ENCODE results near the gene GOLPH3.

Gene GOLPH3

DNA sequence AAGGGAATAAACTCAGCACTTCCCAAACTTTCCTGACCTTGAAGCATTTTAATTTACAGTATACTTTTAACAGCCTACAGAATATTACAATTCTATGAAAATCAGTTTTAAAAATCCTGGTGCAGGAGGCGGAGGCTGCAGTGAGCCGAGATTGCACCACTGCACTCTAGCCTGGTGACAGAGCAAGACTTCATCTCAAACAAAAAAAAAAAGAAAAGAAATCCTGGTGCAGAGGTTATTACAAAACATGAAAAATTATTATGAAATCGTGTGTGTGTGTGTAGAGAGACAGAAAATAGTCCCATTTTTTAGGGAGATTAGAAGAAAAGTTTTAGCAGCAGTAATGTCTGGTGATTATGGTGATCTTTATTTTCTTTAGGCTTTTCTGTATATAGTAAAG is 26.9 kb downstream of the GOLPH3 start:
- TF ChIP-seq, protein P1, sequence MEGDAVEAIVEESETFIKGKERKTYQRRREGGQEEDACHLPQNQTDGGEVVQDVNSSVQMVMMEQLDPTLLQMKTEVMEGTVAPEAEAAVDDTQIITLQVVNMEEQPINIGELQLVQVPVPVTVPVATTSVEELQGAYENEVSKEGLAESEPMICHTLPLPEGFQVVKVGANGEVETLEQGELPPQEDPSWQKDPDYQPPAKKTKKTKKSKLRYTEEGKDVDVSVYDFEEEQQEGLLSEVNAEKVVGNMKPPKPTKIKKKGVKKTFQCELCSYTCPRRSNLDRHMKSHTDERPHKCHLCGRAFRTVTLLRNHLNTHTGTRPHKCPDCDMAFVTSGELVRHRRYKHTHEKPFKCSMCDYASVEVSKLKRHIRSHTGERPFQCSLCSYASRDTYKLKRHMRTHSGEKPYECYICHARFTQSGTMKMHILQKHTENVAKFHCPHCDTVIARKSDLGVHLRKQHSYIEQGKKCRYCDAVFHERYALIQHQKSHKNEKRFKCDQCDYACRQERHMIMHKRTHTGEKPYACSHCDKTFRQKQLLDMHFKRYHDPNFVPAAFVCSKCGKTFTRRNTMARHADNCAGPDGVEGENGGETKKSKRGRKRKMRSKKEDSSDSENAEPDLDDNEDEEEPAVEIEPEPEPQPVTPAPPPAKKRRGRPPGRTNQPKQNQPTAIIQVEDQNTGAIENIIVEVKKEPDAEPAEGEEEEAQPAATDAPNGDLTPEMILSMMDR (IDR thresholded peaks at IDR 0.05; ENCODE audit: poor library complexity, severe bottlenecking), result no peak
- no peak for DNase-seq (ENCODE audit: low spot score)
- Histone ChIP-seq H3K36me3 (ENCODE audit: low read depth) (peaks cover 19% of the 10 kb centered on the region), H3K27me3 (ENCODE audit: insufficient read depth, poor library complexity, severe bottlenecking) (no peaks in the 10 kb centered on the region), H3K4me1 (ENCODE audit: insufficient read depth, poor library complexity, severe bottlenecking) (no peaks in the 10 kb centered on the region), H3K4me3 (ENCODE audit: severe bottlenecking) (no peak overlapping the region), H3K27ac (ENCODE audit: poor library complexity, severe bottlenecking) (no peak overlapping the region), H3K9me3 (ENCODE audit: severe bottlenecking) (no peaks in the 10 kb centered on the region)
- ATAC-seq (ENCODE audit: low read depth), result no peak

DNA sequence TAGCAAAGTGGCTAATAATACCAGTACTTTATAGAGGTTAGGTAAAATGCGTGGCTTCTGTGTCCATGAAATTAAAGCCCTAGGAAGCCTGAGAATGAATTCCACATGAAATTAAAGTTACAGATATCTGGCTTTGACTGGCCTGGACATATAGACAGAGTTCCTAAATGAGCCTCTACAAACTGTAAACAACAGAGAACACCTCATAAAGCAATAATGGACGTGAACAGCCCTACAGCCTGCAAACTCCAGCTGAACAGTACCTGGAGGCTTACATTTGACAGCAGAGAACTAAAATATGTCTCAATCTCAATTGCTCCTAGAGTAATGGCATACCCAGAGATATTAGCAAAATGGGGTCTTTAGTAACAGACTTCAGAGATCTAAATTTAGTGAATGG is 28.7 kb downstream of the GOLPH3 start:
- no peaks in the 10 kb centered on the region for H3K4me1 ChIP-seq (ENCODE audit: insufficient read depth, poor library complexity, severe bottlenecking)
- ATAC-seq (ENCODE audit: low read depth) (no peak), DNase-seq (ENCODE audit: low spot score) (no peak)
- H3K27me3 ChIP-seq (ENCODE audit: insufficient read depth, poor library complexity, severe bottlenecking), result no peaks in the 10 kb centered on the region
- peaks cover 14% of the 10 kb centered on the region for H3K36me3 ChIP-seq (ENCODE audit: low read depth)
- H3K4me3 ChIP-seq (ENCODE audit: severe bottlenecking), result no peak overlapping the region
- TF ChIP-seq, protein P1 (IDR thresholded peaks at IDR 0.05; ENCODE audit: poor library complexity, severe bottlenecking), result no peak
- no peak overlapping the region for H3K27ac ChIP-seq (ENCODE audit: poor library complexity, severe bottlenecking)
- no peaks in the 10 kb centered on the region for H3K9me3 ChIP-seq (ENCODE audit: severe bottlenecking)

DNA sequence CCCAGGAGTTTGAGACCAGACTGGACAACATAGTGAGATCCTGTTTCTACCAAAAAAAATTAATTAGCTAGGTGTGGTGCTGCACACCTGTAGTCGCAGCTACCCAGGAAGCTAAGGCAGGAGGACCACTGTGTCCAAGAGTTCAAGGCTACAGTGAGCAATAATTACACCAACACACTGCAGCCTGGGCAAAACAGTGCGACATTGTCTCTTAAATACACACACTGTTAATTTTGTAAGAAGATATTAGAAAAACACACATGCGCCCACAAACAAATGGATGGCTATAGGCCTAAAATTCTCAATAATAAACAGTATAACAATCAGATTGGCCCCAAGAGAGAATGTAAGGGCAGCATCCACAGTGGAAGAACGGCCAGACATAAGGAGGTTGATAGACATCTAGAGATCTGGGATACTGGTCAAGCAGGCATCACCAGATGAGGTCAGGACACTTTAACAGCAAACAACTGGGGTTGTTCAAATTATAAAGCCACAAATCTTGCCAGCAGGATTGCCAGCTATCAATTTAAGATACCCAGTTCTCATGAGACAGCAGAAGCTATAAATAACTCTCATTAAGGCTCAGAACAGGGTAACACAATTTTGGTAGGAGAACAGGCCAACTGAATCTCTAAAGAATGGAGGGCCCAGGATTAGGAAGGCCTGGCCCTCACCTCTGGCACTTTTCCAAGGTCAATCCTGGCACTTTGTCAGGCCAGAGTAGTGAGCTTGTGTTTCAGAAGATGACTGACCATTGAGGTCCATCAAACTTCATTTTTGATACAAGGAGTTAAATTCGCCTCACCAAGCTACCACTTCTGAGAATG is 29.5 kb downstream of the GOLPH3 start:
- no peak for DNase-seq (ENCODE audit: low spot score)
- H3K27ac ChIP-seq (ENCODE audit: poor library complexity, severe bottlenecking), result no peak overlapping the region
- H3K27me3 ChIP-seq (ENCODE audit: insufficient read depth, poor library complexity, severe bottlenecking), result no peaks in the 10 kb centered on the region

DNA sequence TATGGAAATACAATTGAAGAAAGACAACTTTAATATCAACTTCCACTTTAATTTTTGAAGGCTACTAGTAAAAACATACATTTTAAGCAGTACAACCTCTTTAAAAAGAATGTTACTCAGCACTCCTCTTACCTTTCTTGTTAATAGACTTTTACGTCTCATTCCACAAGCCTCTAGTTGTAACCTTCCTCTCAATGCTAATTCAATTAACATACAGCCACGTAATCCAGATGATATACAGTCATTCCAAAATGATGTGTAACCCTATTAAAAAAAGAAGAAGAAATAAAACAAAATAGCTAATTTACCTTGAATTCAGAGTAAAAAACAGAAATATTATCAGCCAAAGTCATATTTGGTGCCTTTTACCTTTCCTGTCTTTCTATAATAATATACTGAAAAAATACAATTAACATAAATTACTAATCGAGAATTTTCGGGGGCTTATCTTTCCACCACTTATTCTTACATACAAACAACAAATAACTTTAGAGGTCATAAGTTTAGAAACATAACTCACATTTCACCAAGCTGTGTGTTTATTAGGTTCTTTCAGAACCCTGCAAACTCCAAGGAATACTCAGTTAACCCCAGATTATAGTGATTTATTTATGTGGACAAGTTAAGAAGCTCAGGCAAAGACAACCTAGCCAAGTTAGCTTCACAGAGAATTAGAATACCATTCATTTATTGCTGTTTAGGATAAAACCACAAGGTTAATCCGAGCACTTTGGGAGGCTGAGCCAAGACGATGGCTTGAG is 30.3 kb downstream of the GOLPH3 start:
- no peak overlapping the region for H3K27ac ChIP-seq (ENCODE audit: poor library complexity, severe bottlenecking)
- no peaks in the 10 kb centered on the region for H3K9me3 ChIP-seq (ENCODE audit: severe bottlenecking)
- H3K27me3 ChIP-seq (ENCODE audit: insufficient read depth, poor library complexity, severe bottlenecking), result no peaks in the 10 kb centered on the region
- ATAC-seq (ENCODE audit: low read depth), result no peak
- H3K4me1 ChIP-seq (ENCODE audit: insufficient read depth, poor library complexity, severe bottlenecking), result no peaks in the 10 kb centered on the region
- no peak overlapping the region for H3K4me3 ChIP-seq (ENCODE audit: severe bottlenecking)
- H3K36me3 ChIP-seq (ENCODE audit: low read depth), result peaks cover 30% of the 10 kb centered on the region
- TF ChIP-seq, protein P1 (IDR thresholded peaks at IDR 0.05; ENCODE audit: poor library complexity, severe bottlenecking), result no peak
- DNase-seq (ENCODE audit: low spot score), result no peak

More for the DNA sequence above, 29.5 kb downstream of the GOLPH3 start:
- Histone ChIP-seq H3K4me1 (ENCODE audit: insufficient read depth, poor library complexity, severe bottlenecking) (no peaks in the 10 kb centered on the region), H3K36me3 (ENCODE audit: low read depth) (peaks cover 22% of the 10 kb centered on the region), H3K4me3 (ENCODE audit: severe bottlenecking) (no peak overlapping the region), H3K9me3 (ENCODE audit: severe bottlenecking) (no peaks in the 10 kb centered on the region)
- TF ChIP-seq, protein P1 (IDR thresholded peaks at IDR 0.05; ENCODE audit: poor library complexity, severe bottlenecking), result no peak
- no peak for ATAC-seq (ENCODE audit: low read depth)
